ENCODE data around the gene ERN1. TPM values are rescaled to one million over a fixed set of nuclear protein-coding genes. Genes with fewer than 3 reads are reported as not detected.
"Not testable (repeated sequence)": the region's sequence is repeated elsewhere in the genome, so short reads cannot be mapped to it uniquely, and the experiment has no call there.

Gene ERN1
- total RNA-seq, 2 donors from 2014 or later = 9.0 to 13.7 TPM

DNA sequence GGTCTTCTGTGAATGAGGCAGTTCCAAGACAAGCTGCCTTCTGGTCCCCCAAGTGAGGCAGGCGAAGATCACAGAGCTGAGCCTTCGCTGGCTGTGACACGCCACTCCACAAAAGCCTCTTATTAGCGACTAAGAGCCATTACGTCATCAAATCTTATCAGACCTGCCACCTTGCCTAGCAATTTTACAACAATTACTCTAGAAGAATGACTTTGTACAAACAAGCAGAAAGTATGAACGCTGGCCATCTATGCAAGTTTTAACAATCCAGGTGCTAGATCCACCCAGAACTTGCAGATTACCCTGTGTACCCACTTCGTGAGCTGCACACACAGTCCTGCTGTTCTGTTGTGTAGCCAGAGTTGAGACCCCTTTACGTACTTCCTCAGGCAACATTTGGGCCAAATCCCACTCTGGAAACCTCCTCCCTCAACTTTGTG, 105.7 kb downstream of the ERN1 start:
- no peak overlapping the region for H3K9ac ChIP-seq (ENCODE audit: extremely low read depth, low read length, poor library complexity, severe bottlenecking)
- no peaks in the 10 kb centered on the region for H3K4me1 ChIP-seq (ENCODE audit: control insufficient read depth, insufficient read depth, low read length)
- TF ChIP-seq, protein P1, sequence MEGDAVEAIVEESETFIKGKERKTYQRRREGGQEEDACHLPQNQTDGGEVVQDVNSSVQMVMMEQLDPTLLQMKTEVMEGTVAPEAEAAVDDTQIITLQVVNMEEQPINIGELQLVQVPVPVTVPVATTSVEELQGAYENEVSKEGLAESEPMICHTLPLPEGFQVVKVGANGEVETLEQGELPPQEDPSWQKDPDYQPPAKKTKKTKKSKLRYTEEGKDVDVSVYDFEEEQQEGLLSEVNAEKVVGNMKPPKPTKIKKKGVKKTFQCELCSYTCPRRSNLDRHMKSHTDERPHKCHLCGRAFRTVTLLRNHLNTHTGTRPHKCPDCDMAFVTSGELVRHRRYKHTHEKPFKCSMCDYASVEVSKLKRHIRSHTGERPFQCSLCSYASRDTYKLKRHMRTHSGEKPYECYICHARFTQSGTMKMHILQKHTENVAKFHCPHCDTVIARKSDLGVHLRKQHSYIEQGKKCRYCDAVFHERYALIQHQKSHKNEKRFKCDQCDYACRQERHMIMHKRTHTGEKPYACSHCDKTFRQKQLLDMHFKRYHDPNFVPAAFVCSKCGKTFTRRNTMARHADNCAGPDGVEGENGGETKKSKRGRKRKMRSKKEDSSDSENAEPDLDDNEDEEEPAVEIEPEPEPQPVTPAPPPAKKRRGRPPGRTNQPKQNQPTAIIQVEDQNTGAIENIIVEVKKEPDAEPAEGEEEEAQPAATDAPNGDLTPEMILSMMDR (conservative IDR thresholded peaks at IDR 0.05) = no peak
- Mint-ChIP-seq H3K36me3 (ENCODE audit: low read depth) (no peaks in the 10 kb centered on the region), H3K4me1 (peaks cover 6% of the 10 kb centered on the region), H3K4me3 (no peak overlapping the region), H3K27me3 (ENCODE audit: insufficient read depth) (peaks cover 21% of the 10 kb centered on the region), H3K9me3 (no peaks in the 10 kb centered on the region), H3K27ac (no peak overlapping the region)
- peaks cover 4% of the 10 kb centered on the region for H3K27me3 ChIP-seq (ENCODE audit: control insufficient read depth, insufficient read depth, low read length, poor library complexity, severe bottlenecking)
- no peaks in the 10 kb centered on the region for H3K36me3 ChIP-seq (ENCODE audit: control insufficient read depth, insufficient read depth, low read length)
- DNase-seq = peak; percentile 36
- no peak overlapping the region for H3K27ac ChIP-seq (ENCODE audit: low read depth, low read length)
- H3K4me3 ChIP-seq (ENCODE audit: low read length) = no peak overlapping the region
- WGBS, 2 experiments (ENCODE audit: insufficient coverage in 1 of 2, insufficient read length in 1 of 2) = 90 to 97% methylated on average over 8 of the region's 8 CpGs
- no peaks in the 10 kb centered on the region for H3K9me3 ChIP-seq (ENCODE audit: control insufficient read depth, low read length)

DNA sequence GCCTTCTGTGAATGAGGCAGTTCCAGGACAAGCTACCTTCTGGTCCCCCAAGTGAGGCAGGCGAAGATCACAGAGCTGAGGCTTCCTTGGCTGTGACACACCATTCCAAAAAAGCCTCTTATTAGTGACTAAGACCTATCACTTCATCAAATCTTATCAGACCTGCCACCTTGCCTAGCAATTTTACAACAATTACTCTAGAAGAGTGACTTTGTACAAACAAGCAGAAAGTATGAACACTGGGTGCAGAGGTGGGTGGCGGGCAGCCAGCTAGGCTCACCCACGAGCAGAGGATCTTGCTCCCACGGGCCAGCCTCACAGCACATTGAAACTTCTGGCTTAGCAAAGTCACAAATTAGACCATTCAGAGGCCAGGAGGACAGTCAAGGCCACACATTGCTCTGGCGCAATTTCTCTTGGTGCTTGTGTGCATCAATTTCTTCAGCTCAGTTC, 107.3 kb downstream of the ERN1 start:
- Histone ChIP-seq H3K27me3 (ENCODE audit: control insufficient read depth, insufficient read depth, low read length, poor library complexity, severe bottlenecking) (peaks cover 4% of the 10 kb centered on the region), H3K36me3 (ENCODE audit: control insufficient read depth, insufficient read depth, low read length) (no peaks in the 10 kb centered on the region), H3K4me1 (ENCODE audit: control insufficient read depth, insufficient read depth, low read length) (no peaks in the 10 kb centered on the region), H3K27ac (ENCODE audit: low read depth, low read length) (no peak overlapping the region), H3K9ac (ENCODE audit: extremely low read depth, low read length, poor library complexity, severe bottlenecking) (no peak overlapping the region), H3K4me3 (ENCODE audit: low read length) (no peak overlapping the region), H3K9me3 (ENCODE audit: control insufficient read depth, low read length) (no peaks in the 10 kb centered on the region)
- WGBS, 2 experiments (ENCODE audit: insufficient coverage in 1 of 2, insufficient read length in 1 of 2) = 89 to 100% methylated on average over 1 to 5 of the region's 5 CpGs
- Mint-ChIP-seq H3K27me3 (ENCODE audit: insufficient read depth) (peaks cover 21% of the 10 kb centered on the region), H3K4me3 (no peak overlapping the region), H3K9me3 (no peaks in the 10 kb centered on the region), H3K27ac (no peak overlapping the region), H3K4me1 (peaks cover 6% of the 10 kb centered on the region), H3K36me3 (ENCODE audit: low read depth) (no peaks in the 10 kb centered on the region)
- peak; percentile 26 for DNase-seq
- TF ChIP-seq, protein P1 (conservative IDR thresholded peaks at IDR 0.05) = no peak

DNA sequence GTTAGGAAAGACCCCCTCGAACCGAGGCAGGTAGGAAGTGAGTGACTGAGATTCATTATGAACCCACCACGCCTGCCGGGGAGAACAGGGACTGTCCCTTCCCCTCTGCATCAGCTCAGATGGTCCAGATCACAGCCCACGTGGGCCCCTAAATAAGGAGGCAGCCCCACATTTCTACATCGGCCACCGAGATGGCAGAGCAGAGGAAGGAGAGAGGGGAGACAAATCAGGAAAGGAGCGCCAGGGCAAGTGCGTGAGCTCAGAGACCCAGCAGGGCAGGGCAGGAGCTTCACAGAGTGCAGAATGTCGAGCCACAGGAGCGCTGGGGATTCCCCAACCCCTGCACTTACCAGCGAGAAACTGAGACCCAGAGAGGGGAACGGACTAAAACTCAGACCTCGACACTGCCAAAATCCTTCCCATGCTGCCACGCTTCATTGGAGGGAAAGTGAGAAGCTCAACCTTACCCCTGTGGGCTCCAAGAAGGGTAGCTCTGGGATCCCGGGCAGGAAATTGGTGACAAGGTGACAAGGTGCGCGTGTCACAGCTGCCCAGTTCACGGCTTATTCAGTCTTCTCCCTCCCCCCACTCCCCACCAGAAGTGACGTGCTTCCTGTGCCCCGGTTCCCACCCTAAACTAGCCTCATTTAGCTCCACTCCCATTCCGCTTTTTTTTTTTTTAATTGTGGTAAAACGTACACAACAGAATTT, 109.7 kb downstream of the ERN1 start, which contains the start of gene ICAM2:
Gene ICAM2 (minus strand): TSS at position 578 of the 711 bp plus-strand sequence. CDS start 13,942 bp downstream, outside the sequence.
- no peak within 1 kb of the TSS for H3K27ac Mint-ChIP-seq
- no peaks in the 10 kb centered on the region for H3K36me3 Mint-ChIP-seq (ENCODE audit: low read depth)
- no peaks in the 10 kb centered on the region for H3K9me3 Mint-ChIP-seq
- TF ChIP-seq, protein P1 (conservative IDR thresholded peaks at IDR 0.05) = peak; percentile 33
- Histone ChIP-seq H3K9me3 (ENCODE audit: control insufficient read depth, low read length) (no peaks in the 10 kb centered on the region), H3K27ac (ENCODE audit: low read depth, low read length) (no peak within 1 kb of the TSS), H3K9ac (ENCODE audit: extremely low read depth, low read length, poor library complexity, severe bottlenecking) (no peak within 1 kb of the TSS), H3K36me3 (ENCODE audit: control insufficient read depth, insufficient read depth, low read length) (no peaks in the 10 kb centered on the region), H3K4me1 (ENCODE audit: control insufficient read depth, insufficient read depth, low read length) (no peaks in the 10 kb centered on the region), H3K27me3 (ENCODE audit: control insufficient read depth, insufficient read depth, low read length, poor library complexity, severe bottlenecking) (no peaks in the 10 kb centered on the region), H3K4me3 (ENCODE audit: low read length) (no peak within 1 kb of the TSS)
- WGBS, 2 experiments (ENCODE audit: insufficient coverage in 1 of 2, insufficient read length in 1 of 2) = 57 to 60% methylated on average over 10 to 23 of the region's 23 CpGs
- H3K27me3 Mint-ChIP-seq (ENCODE audit: insufficient read depth) = peaks cover 13% of the 10 kb centered on the region
- H3K4me3 Mint-ChIP-seq = peak within 1 kb of the TSS; percentile 48
- peaks cover 6% of the 10 kb centered on the region for H3K4me1 Mint-ChIP-seq
- peak; percentile 56 for DNase-seq

DNA sequence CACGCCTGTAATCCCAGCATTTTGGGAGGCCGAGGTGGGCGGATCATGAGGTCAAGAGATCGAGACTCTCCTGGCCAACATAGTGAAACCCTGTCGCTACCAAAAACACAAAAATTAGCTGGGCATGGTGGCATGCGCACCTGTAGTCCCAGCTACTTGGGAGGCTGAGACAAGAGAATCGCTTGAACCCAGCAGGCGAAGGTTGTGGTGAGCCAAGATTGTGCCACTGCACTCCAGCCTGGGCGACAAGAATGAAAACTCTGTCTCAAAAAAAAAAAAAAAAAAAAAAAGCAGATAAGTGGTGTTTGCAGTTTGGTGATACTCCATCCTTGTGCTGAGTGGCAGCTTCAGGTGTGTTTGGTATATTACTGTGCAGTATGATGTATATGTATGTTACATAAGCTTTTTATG, 110.4 kb downstream of the ERN1 start:
- not testable (repeated sequence) for H3K4me1 ChIP-seq (ENCODE audit: control insufficient read depth, insufficient read depth, low read length); H3K4me3 Mint-ChIP-seq; H3K36me3 ChIP-seq (ENCODE audit: control insufficient read depth, insufficient read depth, low read length); H3K4me3 ChIP-seq (ENCODE audit: low read length); H3K4me1 Mint-ChIP-seq; H3K27ac ChIP-seq (ENCODE audit: low read depth, low read length); H3K36me3 Mint-ChIP-seq (ENCODE audit: low read depth); H3K27ac Mint-ChIP-seq; H3K9ac ChIP-seq (ENCODE audit: extremely low read depth, low read length, poor library complexity, severe bottlenecking); H3K9me3 ChIP-seq (ENCODE audit: control insufficient read depth, low read length); H3K27me3 ChIP-seq (ENCODE audit: control insufficient read depth, insufficient read depth, low read length, poor library complexity, severe bottlenecking); H3K9me3 Mint-ChIP-seq
- peak; percentile 23 for DNase-seq
- H3K27me3 Mint-ChIP-seq (ENCODE audit: insufficient read depth) = peaks cover 13% of the 10 kb centered on the region
- WGBS, 2 experiments (ENCODE audit: insufficient coverage in 1 of 2, insufficient read length in 1 of 2) = 84 to 87% methylated on average over 9 of the region's 9 CpGs
